ENCODE measurements around the gene DOCK2. TPM values are rescaled to one million over a fixed set of nuclear protein-coding genes. Genes with fewer than 3 reads are reported as not detected.
"Not testable (repeated sequence)": the region's sequence is repeated elsewhere in the genome, so short reads cannot be mapped to it uniquely, and the experiment has no call there.

Gene DOCK2
- total RNA-seq, 4 donors from 2014 or later = 3.1 to 3.9 (median 3.3) TPM

- DNase-seq (ENCODE audit: low spot score in 2 of 2) = no peak
- WGBS, 2 donors = 84 to 88% methylated on average over 1 of the region's 1 CpG
- intact Hi-C loops (cut with DNase I; ENCODE audit: low total_unique reads) = no loop called here
- TF ChIP-seq POLR2A (IDR thresholded peaks at IDR 0.05) = no peak
- no peak overlapping the region for H3K4me3 ChIP-seq (ENCODE audit: low read depth, poor library complexity, severe bottlenecking)
Observed at GRCh38 chr5:169615561-169615960, 21.5 kb upstream of the DOCK2 start.

GRCh38 chr5:169624307-169624706, 12.8 kb upstream of the DOCK2 start:
- H3K4me3 ChIP-seq (ENCODE audit: low read depth, poor library complexity, severe bottlenecking); DNase-seq (ENCODE audit: low spot score in 2 of 2); intact Hi-C loops (cut with DNase I; ENCODE audit: low total_unique reads): not testable (repeated sequence)
- WGBS, 2 donors = 95% methylated on average over 2 of the region's 2 CpGs

- intact Hi-C loops (cut with DNase I; ENCODE audit: low total_unique reads) = no loop called here
Observed at GRCh38 chr5:169626779-169627178, 10.3 kb upstream of the DOCK2 start.

GRCh38 chr5:169627551-169627950, 9.5 kb upstream of the DOCK2 start:
- 75 to 79% methylated on average over 3 of the region's 3 CpGs for WGBS, 2 donors
- no peak for DNase-seq (ENCODE audit: low spot score in 2 of 2)

More at GRCh38 chr5:169626779-169627178, 10.3 kb upstream of the DOCK2 start:
- DNase-seq (ENCODE audit: low spot score in 2 of 2) = no peak
- no peak overlapping the region for H3K4me3 ChIP-seq (ENCODE audit: low read depth, poor library complexity, severe bottlenecking)
- 82 to 93% methylated on average over 1 of the region's 1 CpG for WGBS, 2 donors
- TF ChIP-seq POLR2A (IDR thresholded peaks at IDR 0.05) (no peak), CTCF (IDR thresholded peaks at IDR 0.05) (no peak)

GRCh38 chr5:169628892-169629291, 8.2 kb upstream of the DOCK2 start:
- intact Hi-C loops (cut with DNase I; ENCODE audit: low total_unique reads) = no loop called here
- no peak overlapping the region for H3K4me3 ChIP-seq (ENCODE audit: low read depth, poor library complexity, severe bottlenecking)
- 74% methylated on average over 2 of the region's 2 CpGs for WGBS, 2 donors
- TF ChIP-seq CTCF (IDR thresholded peaks at IDR 0.05) (no peak), POLR2A (IDR thresholded peaks at IDR 0.05) (no peak)
- DNase-seq (ENCODE audit: low spot score in 2 of 2) = no peak

More at GRCh38 chr5:169627551-169627950, 9.5 kb upstream of the DOCK2 start:
- intact Hi-C loops (cut with DNase I; ENCODE audit: low total_unique reads) = no loop called here
- no peak overlapping the region for H3K4me3 ChIP-seq (ENCODE audit: low read depth, poor library complexity, severe bottlenecking)
- TF ChIP-seq CTCF (IDR thresholded peaks at IDR 0.05) = no peak
- no peak for TF ChIP-seq POLR2A (IDR thresholded peaks at IDR 0.05)

- 70 to 78% methylated on average over 6 of the region's 6 CpGs for WGBS, 2 donors
- intact Hi-C loops (cut with DNase I; ENCODE audit: low total_unique reads) = no loop called here
- TF ChIP-seq POLR2A (IDR thresholded peaks at IDR 0.05) (no peak), CTCF (IDR thresholded peaks at IDR 0.05) (no peak)
- H3K4me3 ChIP-seq (ENCODE audit: low read depth, poor library complexity, severe bottlenecking) = no peak overlapping the region
- DNase-seq (ENCODE audit: low spot score in 2 of 2) = no peak
Observed at GRCh38 chr5:169629847-169630548, 7.1 kb upstream of the DOCK2 start.

- intact Hi-C loops (cut with DNase I; ENCODE audit: low total_unique reads) = no loop called here
- WGBS, 2 donors = 82 to 89% methylated on average over 4 of the region's 4 CpGs
- no peak for TF ChIP-seq POLR2A (IDR thresholded peaks at IDR 0.05)
- TF ChIP-seq CTCF (IDR thresholded peaks at IDR 0.05) = no peak
- no peak for DNase-seq (ENCODE audit: low spot score in 2 of 2)
- no peak overlapping the region for H3K4me3 ChIP-seq (ENCODE audit: low read depth, poor library complexity, severe bottlenecking)
Observed at GRCh38 chr5:169631360-169631759, 5.7 kb upstream of the DOCK2 start.

All from lower leg skin (tissue), 4 donors.